ENCODE data around the gene ZNF587. TPM values are rescaled to one million over a fixed set of nuclear protein-coding genes. Genes with fewer than 3 reads are reported as not detected.
"Not testable (repeated sequence)": the region's sequence is repeated elsewhere in the genome, so short reads cannot be mapped to it uniquely, and the experiment has no call there.

The ZNF587 gene
- total RNA-seq, 4 donors from 2014 or later: 10.6 to 18.0 (median 17.2) TPM

DNA sequence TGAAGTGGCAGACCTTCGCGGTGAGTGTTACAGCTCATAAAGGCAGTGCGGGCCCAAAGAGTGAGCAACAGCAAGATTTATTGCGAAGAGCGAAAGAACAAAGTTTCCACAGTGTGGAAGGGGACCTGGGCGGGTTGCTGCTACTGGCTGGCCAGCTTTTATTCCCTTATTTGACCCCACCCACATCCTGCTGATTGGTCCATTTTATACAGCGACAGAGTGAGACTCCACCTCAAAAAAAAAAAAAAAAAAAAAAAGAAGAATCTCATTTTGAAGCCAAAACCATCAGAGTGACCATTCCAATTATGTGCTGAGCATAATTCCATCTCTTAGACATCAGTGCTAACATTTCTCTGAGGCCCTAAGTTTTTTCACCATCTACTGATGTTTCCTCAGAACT is 33.0 kb upstream of the ZNF587 start:
- intact Hi-C loops (cut with DNase I; ENCODE audit: low total_unique reads): no loop called here
- TF ChIP-seq POLR2A (IDR thresholded peaks at IDR 0.05): no peak
- TF ChIP-seq, protein P1, sequence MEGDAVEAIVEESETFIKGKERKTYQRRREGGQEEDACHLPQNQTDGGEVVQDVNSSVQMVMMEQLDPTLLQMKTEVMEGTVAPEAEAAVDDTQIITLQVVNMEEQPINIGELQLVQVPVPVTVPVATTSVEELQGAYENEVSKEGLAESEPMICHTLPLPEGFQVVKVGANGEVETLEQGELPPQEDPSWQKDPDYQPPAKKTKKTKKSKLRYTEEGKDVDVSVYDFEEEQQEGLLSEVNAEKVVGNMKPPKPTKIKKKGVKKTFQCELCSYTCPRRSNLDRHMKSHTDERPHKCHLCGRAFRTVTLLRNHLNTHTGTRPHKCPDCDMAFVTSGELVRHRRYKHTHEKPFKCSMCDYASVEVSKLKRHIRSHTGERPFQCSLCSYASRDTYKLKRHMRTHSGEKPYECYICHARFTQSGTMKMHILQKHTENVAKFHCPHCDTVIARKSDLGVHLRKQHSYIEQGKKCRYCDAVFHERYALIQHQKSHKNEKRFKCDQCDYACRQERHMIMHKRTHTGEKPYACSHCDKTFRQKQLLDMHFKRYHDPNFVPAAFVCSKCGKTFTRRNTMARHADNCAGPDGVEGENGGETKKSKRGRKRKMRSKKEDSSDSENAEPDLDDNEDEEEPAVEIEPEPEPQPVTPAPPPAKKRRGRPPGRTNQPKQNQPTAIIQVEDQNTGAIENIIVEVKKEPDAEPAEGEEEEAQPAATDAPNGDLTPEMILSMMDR (IDR thresholded peaks at IDR 0.05): no peak
- no peak overlapping the region for H3K4me3 ChIP-seq (ENCODE audit: low read depth, poor library complexity, severe bottlenecking)
- WGBS, 2 donors: 85 to 87% methylated on average over 7 of the region's 7 CpGs
- DNase-seq (ENCODE audit: low spot score in 2 of 2): no peak

DNA sequence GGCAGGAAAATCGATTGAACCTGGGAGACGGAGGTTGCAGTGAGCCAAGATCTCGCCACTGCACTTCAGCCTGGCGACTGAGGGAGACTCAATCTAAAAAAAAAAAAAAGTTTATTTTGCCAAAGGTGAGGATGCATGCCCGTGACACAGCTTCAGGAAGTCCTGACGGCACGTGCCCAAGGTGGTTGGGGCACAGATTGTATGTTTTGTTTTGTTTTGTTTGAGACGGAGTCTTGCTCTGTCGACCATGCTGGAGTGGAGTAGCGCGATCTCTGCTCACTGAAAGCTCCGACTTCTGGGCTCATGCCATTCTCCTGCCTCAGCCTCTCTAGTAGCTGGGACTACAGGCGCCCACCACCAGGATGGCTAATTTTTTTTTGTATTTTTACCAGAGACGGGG is 31.7 kb upstream of the ZNF587 start:
- DNase-seq (ENCODE audit: low spot score in 2 of 2): no peak
- WGBS, 2 donors: 93 to 95% methylated on average over 14 of the region's 14 CpGs
- intact Hi-C loops (cut with DNase I; ENCODE audit: low total_unique reads): no loop called here
- no peak overlapping the region for H3K4me3 ChIP-seq (ENCODE audit: low read depth, poor library complexity, severe bottlenecking)
- TF ChIP-seq, protein P1 (IDR thresholded peaks at IDR 0.05): no peak
- no peak for TF ChIP-seq POLR2A (IDR thresholded peaks at IDR 0.05)

GRCh38 chr19:57818378-57818777 is 31.3 kb upstream of the ZNF587 start:
- intact Hi-C loops (cut with DNase I; ENCODE audit: low total_unique reads): no loop called here
- no peak overlapping the region for H3K4me3 ChIP-seq (ENCODE audit: low read depth, poor library complexity, severe bottlenecking)
- TF ChIP-seq, protein P1 (IDR thresholded peaks at IDR 0.05): no peak
- TF ChIP-seq POLR2A (IDR thresholded peaks at IDR 0.05): no peak
- WGBS, 2 donors: 82 to 89% methylated on average over 7 of the region's 7 CpGs
- DNase-seq (ENCODE audit: low spot score in 2 of 2): no peak

DNA sequence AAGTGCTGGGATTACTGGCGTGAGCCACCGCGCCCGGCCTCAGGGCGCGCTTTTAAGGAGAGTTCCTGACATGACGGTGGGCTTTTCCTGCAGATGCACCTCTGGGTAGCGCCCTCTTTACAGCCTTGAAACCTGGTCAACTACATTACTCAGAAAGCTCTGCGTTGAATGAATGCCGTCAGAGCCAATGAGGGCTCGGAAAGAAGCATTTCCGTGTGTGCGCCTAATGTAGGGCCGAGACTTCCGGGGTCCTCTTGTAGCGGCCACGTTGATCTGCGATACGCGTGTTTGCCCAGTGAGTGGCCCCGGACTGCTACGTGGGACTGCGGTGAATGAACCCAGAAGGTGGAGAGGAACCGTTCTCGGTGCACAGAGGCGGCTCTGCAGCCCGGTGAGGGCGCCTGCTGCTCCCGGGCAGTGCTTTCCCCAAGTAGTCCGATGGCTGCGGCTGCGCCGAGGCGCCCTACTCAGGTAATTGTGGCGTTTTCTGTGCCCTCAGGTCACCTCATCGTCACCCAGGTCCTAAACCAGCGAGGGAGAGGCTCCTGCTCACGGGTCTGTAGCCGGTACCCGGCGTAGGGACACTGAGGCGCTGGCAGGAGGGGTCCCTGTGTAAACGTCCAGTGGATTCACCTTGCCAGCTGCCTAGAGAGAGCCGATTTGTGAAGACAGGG is 30.0 kb upstream of the ZNF587 start:
- TF ChIP-seq, protein P1 (IDR thresholded peaks at IDR 0.05): no peak
- TF ChIP-seq POLR2A (IDR thresholded peaks at IDR 0.05): no peak
- DNase-seq (ENCODE audit: low spot score in 2 of 2): peak; percentile 84 to 93
- intact Hi-C loops (cut with DNase I; ENCODE audit: low total_unique reads): no loop called here
- peak overlapping the region; percentile 96 for H3K4me3 ChIP-seq (ENCODE audit: low read depth, poor library complexity, severe bottlenecking)
- 0 to 1% methylated on average over 39 to 44 of the region's 44 CpGs for WGBS, 2 donors

DNA sequence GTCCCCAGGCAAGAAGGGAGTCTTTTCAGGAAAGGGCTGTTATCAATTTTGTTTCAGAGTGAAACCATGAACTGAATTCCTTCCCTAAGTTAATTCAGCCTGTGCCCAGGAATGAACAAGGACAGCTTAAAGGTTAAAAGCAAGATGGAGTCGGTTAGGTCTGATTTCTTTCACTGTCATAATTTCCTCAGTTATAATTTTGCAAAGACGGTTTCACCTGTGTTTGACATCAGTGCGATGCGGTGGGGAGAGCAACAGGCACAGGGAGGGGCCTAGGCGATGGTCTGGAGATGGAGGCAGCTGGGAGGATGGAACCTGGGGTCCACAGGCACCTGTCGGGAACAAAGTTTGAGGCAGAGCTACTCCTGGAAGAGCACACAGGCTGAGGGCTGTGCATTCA is 29.1 kb upstream of the ZNF587 start:
- TF ChIP-seq POLR2A (IDR thresholded peaks at IDR 0.05): no peak
- TF ChIP-seq, protein P1 (IDR thresholded peaks at IDR 0.05): no peak
- H3K4me3 ChIP-seq (ENCODE audit: low read depth, poor library complexity, severe bottlenecking): no peak overlapping the region
- WGBS, 2 donors: 72 to 79% methylated on average over 6 of the region's 6 CpGs
- DNase-seq (ENCODE audit: low spot score in 2 of 2): no peak
- intact Hi-C loops (cut with DNase I; ENCODE audit: low total_unique reads): no loop called here

DNA sequence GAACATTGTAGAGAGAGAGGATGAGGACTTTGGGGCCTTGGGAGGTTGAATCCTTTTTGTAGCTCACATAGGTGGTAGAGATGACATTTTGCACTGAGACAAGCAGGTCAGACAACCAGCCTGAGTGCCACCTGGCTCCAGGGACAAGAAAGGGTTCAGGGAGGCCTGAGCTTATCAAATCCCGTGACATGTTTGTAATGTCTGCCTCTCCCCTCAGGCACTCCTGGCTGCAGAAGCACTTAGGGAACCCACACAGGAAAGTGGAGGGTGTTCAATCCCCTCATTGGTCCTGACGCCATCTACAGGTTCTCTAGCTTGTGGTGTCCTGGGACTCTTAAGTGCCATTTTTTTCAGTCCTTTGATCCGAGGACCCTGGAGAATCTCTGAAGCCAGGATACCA is 28.6 kb upstream of the ZNF587 start:
- H3K4me3 ChIP-seq (ENCODE audit: low read depth, poor library complexity, severe bottlenecking); intact Hi-C loops (cut with DNase I; ENCODE audit: low total_unique reads); DNase-seq (ENCODE audit: low spot score in 2 of 2): not testable (repeated sequence)
- 69 to 72% methylated on average over 3 of the region's 3 CpGs for WGBS, 2 donors

DNA sequence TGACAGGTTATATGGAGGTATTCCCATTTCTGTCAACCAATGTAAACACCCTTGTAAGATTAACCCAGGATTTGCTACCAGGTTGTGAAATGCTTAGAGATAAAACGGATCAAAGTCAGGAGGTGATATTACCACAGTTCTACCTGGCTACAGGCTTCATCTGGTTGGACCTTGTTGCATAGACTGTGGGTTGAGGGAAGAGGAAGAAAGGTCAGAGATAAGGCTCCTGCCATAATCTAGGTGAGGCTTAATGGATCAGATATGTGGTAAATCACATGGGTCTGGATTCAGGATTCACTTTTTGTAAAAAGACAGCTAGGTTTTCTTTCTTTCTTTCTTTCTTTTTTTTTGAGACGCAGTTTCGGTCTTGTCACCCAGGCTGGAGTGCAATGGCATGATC is 28.2 kb upstream of the ZNF587 start:
- H3K4me3 ChIP-seq (ENCODE audit: low read depth, poor library complexity, severe bottlenecking); intact Hi-C loops (cut with DNase I; ENCODE audit: low total_unique reads); DNase-seq (ENCODE audit: low spot score in 2 of 2): not testable (repeated sequence)
- 91 to 97% methylated on average over 3 of the region's 3 CpGs for WGBS, 2 donors

- WGBS, 2 donors: 86 to 88% methylated on average over 2 of the region's 2 CpGs
- H3K4me3 ChIP-seq (ENCODE audit: low read depth, poor library complexity, severe bottlenecking); DNase-seq (ENCODE audit: low spot score in 2 of 2); intact Hi-C loops (cut with DNase I; ENCODE audit: low total_unique reads): not testable (repeated sequence)
These were observed 26.5 kb upstream of the ZNF587 start for GRCh38 chr19:57823155-57823554.

DNA sequence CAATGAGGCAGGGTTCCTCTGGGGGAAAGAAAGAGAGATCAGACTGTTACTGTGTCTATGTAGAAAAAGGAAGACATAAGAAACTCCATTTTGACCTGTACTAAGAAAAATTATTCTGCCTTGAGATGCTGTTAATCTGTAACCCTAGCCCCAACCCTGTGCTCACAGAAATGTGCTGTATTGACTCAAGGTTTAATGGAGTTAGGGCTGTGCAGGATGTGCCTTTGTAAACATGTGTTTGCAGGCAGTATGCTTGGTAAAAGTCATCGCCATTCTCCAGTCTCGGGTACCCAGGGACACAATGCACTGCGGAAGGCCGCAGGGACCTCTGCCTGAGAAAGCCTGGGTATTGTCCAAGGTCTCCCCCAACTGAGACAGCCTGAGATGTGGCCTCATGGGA is 26.1 kb upstream of the ZNF587 start:
- 89 to 95% methylated on average over 4 of the region's 4 CpGs for WGBS, 2 donors
- H3K4me3 ChIP-seq (ENCODE audit: low read depth, poor library complexity, severe bottlenecking); intact Hi-C loops (cut with DNase I; ENCODE audit: low total_unique reads); DNase-seq (ENCODE audit: low spot score in 2 of 2): not testable (repeated sequence)

Measured in lower leg skin (tissue), 4 donors.